Measurements from ENCODE around the gene IER2.
"Not testable (repeated sequence)": the region's sequence is repeated elsewhere in the genome, so short reads cannot be mapped to it uniquely, and the experiment has no call there.

DNA sequence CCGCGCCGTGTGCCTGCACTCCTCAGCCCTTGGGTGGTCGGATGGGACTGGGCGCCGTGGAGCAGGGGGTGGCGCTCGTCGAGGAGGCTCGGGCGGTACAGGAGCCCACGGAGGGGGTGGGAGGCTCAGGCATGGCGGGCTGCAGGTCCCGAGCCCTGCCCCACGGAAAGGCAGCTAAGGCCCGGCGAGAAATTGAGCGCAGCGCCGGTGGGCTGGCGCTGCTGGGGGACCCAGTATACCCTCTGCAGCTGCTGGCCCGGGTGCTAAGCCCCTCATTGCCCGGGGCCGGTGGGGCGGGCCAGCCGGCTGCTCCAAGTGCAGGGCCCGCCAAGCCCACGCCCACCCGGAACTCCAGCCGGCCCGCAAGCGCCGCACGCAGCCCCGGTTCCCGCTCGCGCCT is 36.5 kb downstream of the IER2 start:
- TF ChIP-seq YY1 (IDR thresholded peaks at IDR 0.05; ENCODE audit: insufficient read depth, insufficient read length); ZNF274 (IDR thresholded peaks at IDR 0.05; ENCODE audit: low read depth, low read length): not testable (repeated sequence)
